DOHH2 (cell line): ENCODE results near the gene ABHD17B.

Source experiments
- H3F3A ChIP-seq: fragments of 200-600 bp; sonication (generic), shearing (Covaris generic); 2 replicates; pipeline ENCODE4 v1.6.0; 2016; ENCODE audit warnings: antibody characterized with exemption, mild to moderate bottlenecking; ENCODE audit not compliant: control insufficient read depth, insufficient read depth
- H3K27ac ChIP-seq: fragments of 200-600 bp; sonication (generic); 2 replicates; pipeline ENCODE4 v1.5.1; 2014; ENCODE audit warnings: low read depth, mild to moderate bottlenecking, low read length, moderate library complexity
- H3K27me3 ChIP-seq: fragments of 200-600 bp; sonication (generic); 2 replicates; pipeline ENCODE4 v1.6.1; 2014; ENCODE audit warnings: mild to moderate bottlenecking, low read length, mixed read lengths; ENCODE audit not compliant: control insufficient read depth
- H3K36me3 ChIP-seq: fragments of 200-600 bp; sonication (generic); 2 replicates; pipeline ENCODE4 v1.6.1; 2014; ENCODE audit warnings: mild to moderate bottlenecking, low read length, moderate library complexity, mixed read lengths; ENCODE audit not compliant: control insufficient read depth
- H3K4me1 ChIP-seq: fragments of 200-600 bp; sonication (generic); 2 replicates; pipeline ENCODE4 v1.6.1; 2014; ENCODE audit warnings: mild to moderate bottlenecking, low read length, mixed read lengths; ENCODE audit not compliant: control insufficient read depth
- H3K4me2 ChIP-seq: fragments of 200-600 bp; sonication (generic); 2 replicates; pipeline ENCODE4 v1.6.0; 2014; ENCODE audit warnings: mild to moderate bottlenecking, low read length, moderate library complexity
- H3K4me3 ChIP-seq: fragments of 200-600 bp; sonication (generic); 2 replicates; pipeline ENCODE4 v1.5.1; 2014; ENCODE audit warnings: mild to moderate bottlenecking, low read length, mixed read lengths
- H3K79me2 ChIP-seq: fragments of 200-600 bp; sonication (generic); 2 replicates; pipeline ENCODE4 v1.6.1; 2014; ENCODE audit warnings: mild to moderate bottlenecking, low read length, mixed read lengths; ENCODE audit not compliant: control insufficient read depth
- H3K9me2 ChIP-seq: fragments of 200-600 bp; sonication (generic); replicated peaks from 2 replicates; pipeline ENCODE4 v1.6.1; 2014; ENCODE audit warnings: mild to moderate bottlenecking, low read length, mixed read lengths; ENCODE audit not compliant: control insufficient read depth
- H3K9me3 ChIP-seq: fragments of 200-600 bp; sonication (generic); 2 replicates; pipeline ENCODE4 v1.6.1; 2014; ENCODE audit warnings: antibody characterized with exemption, low read length, mixed read lengths; ENCODE audit not compliant: control insufficient read depth, insufficient read depth
- H4K20me1 ChIP-seq: fragments of 200-600 bp; sonication (generic); 2 replicates; pipeline ENCODE4 v1.6.0; 2014; ENCODE audit warnings: low read depth, mild to moderate bottlenecking, antibody characterized with exemption, low read length, moderate library complexity; ENCODE audit not compliant: control insufficient read depth, insufficient read depth
- CTCF ChIP-seq: fragments of 200-600 bp; sonication (generic); IDR thresholded peaks from one replicate; pipeline ENCODE4 v1.5.1; 2014; ENCODE audit warnings: antibody characterized with exemption, mild to moderate bottlenecking, low read depth, low read length; ENCODE audit not compliant: poor library complexity, severe bottlenecking
- EZH2phosphoT487 ChIP-seq: fragments of 200-600 bp; sonication (generic); IDR thresholded peaks from 2 replicates; pipeline ENCODE4 v1.6.1; 2017; ENCODE audit warnings: borderline replicate concordance, mild to moderate bottlenecking, antibody characterized with exemption, low read length, moderate library complexity, mixed read lengths

Gene ABHD17B

GRCh38 chr9:71918419-71918818 is 7.4 kb upstream of the ABHD17B start:
- H3K27me3 ChIP-seq: no peaks in the 10 kb centered on the region
- no peak overlapping the region for H3K4me3 ChIP-seq
- H3K4me2 ChIP-seq: no peak overlapping the region
- no peak overlapping the region for H3K27ac ChIP-seq
- H4K20me1 ChIP-seq: peaks cover 2% of the 10 kb centered on the region; the same call in 1 of the 2 replicates
- peaks cover 9% of the 10 kb centered on the region for H3K36me3 ChIP-seq
- peaks cover 94% of the 10 kb centered on the region for H3K79me2 ChIP-seq
- H3F3A ChIP-seq: no peaks in the 10 kb centered on the region
- H3K9me3 ChIP-seq: no peaks in the 10 kb centered on the region
- TF ChIP-seq CTCF (no peak), EZH2phosphoT487 (no peak)
- H3K4me1 ChIP-seq: peaks cover 32% of the 10 kb centered on the region
- H3K9me2 ChIP-seq: no peaks in the 10 kb centered on the region

GRCh38 chr9:71916834-71917534 is 6.0 kb upstream of the ABHD17B start:
- no peak overlapping the region for H3K4me3 ChIP-seq
- H3K27ac ChIP-seq: no peak overlapping the region
- peaks cover 46% of the 10 kb centered on the region for H3K4me1 ChIP-seq
- peaks cover 12% of the 10 kb centered on the region; the same call in 1 of the 2 replicates for H4K20me1 ChIP-seq
- H3F3A ChIP-seq: no peaks in the 10 kb centered on the region; the same call in 1 of the 2 replicates
- peaks cover 94% of the 10 kb centered on the region for H3K79me2 ChIP-seq
- no peak overlapping the region for H3K4me2 ChIP-seq
- no peaks in the 10 kb centered on the region for H3K9me2 ChIP-seq
- TF ChIP-seq EZH2phosphoT487 (no peak), CTCF (no peak)
- no peaks in the 10 kb centered on the region for H3K27me3 ChIP-seq
- no peaks in the 10 kb centered on the region for H3K9me3 ChIP-seq
- H3K36me3 ChIP-seq: peaks cover 6% of the 10 kb centered on the region

- Histone ChIP-seq H3K36me3 (peaks cover 8% of the 10 kb centered on the region), H4K20me1 (peaks cover 14% of the 10 kb centered on the region; the same call in 1 of the 2 replicates), H3F3A (peaks cover 4% of the 10 kb centered on the region; the same call in 1 of the 2 replicates), H3K4me3 (no peak overlapping the region), H3K27ac (no peak overlapping the region), H3K79me2 (peaks cover 92% of the 10 kb centered on the region), H3K4me2 (no peak overlapping the region), H3K9me2 (no peaks in the 10 kb centered on the region), H3K4me1 (peaks cover 36% of the 10 kb centered on the region), H3K27me3 (no peaks in the 10 kb centered on the region), H3K9me3 (no peaks in the 10 kb centered on the region)
- no peak for TF ChIP-seq CTCF
- TF ChIP-seq EZH2phosphoT487: no peak
Observed at GRCh38 chr9:71915495-71915894, 4.5 kb upstream of the ABHD17B start.
